Thyroid gland (tissue), 4 donors: ENCODE results near the gene SNX24.

ENCODE experiments used
- POLR2A ChIP-seq, 2 donors: fragments of 450-650 bp; IDR thresholded peaks; one replicate each; pipeline ENCODE4 v1.6.1; 2017; ENCODE audit warnings: antibody characterized with exemption in 2 of 2, mild to moderate bottlenecking in 2 of 2, moderate library complexity in 1 of 2
- TF ChIP-seq, protein P1 (sequence below), 6 experiments: fragments of 200-600 bp in 3 of 6; fragments of 450-650 bp in 3 of 6; sonication (generic) in 3 of 6; IDR thresholded peaks; one replicate each; pipeline ENCODE4 v1.5.1; 2016 to 2019; ENCODE audit warnings: antibody characterized with exemption in 6 of 6, mild to moderate bottlenecking in 2 of 6, inconsistent platforms in 1 of 6, moderate library complexity in 1 of 6

DNA sequence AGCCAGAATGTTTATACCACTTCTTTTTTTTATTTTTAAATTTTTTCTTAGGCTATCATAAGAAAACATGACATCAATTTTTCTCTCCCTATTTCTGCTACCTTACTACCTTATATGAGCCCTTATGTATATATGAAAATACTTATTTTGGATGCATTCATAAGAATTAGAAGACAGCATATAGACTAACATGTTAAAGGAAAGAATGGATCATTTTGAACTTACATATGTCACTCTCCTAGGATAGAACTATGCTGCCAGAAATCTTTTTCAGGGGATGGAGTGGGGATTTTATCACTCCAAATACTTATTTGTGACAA lies 51.8 kb downstream of the SNX24 start:
- no peak for TF ChIP-seq POLR2A (IDR thresholded peaks at IDR 0.05)
- TF ChIP-seq, protein P1, sequence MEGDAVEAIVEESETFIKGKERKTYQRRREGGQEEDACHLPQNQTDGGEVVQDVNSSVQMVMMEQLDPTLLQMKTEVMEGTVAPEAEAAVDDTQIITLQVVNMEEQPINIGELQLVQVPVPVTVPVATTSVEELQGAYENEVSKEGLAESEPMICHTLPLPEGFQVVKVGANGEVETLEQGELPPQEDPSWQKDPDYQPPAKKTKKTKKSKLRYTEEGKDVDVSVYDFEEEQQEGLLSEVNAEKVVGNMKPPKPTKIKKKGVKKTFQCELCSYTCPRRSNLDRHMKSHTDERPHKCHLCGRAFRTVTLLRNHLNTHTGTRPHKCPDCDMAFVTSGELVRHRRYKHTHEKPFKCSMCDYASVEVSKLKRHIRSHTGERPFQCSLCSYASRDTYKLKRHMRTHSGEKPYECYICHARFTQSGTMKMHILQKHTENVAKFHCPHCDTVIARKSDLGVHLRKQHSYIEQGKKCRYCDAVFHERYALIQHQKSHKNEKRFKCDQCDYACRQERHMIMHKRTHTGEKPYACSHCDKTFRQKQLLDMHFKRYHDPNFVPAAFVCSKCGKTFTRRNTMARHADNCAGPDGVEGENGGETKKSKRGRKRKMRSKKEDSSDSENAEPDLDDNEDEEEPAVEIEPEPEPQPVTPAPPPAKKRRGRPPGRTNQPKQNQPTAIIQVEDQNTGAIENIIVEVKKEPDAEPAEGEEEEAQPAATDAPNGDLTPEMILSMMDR (IDR thresholded peaks at IDR 0.05) = no peak
